IMR-90 (cell line): Measurements from ENCODE around the gene PCDHGA8. TPM values are rescaled to one million over a fixed set of nuclear protein-coding genes. Genes with fewer than 3 reads are reported as not detected.

Experiments
- ATAC-seq: fragments of 200-7000 bp; cut with Tn5 transposase; 2 replicates; pipeline ENCODE4 v1.9.1; 2020; ENCODE audit warnings: low read depth, mild to moderate bottlenecking, moderate library complexity
- BruUV-seq: library from RNA; stranded (reverse); fragments of 400-500 nt; replicated peaks from 2 replicates; lab custom pipeline; 2021; lab: Mats Ljungman, UMichigan
- CTCF ChIA-PET: fragments of 300-600 bp; formaldehyde crosslinking; extraction: SDS; loops from one replicate; lab custom pipeline; 2021; ENCODE audit warnings: antibody characterized with exemption; lab: Yijun Ruan, JAX
- POLR2A ChIA-PET: fragments of 300-600 bp; sonication (Branson Sonifier 250); formaldehyde crosslinking; loops from one replicate; lab custom pipeline; 2022; ENCODE audit warnings: antibody characterized with exemption; ENCODE audit not compliant: unreplicated experiment; lab: Charles Lee
- DNase-seq: peaks from one replicate; pipeline ENCODE4 v3.0.0; 2013
- H2AFZ ChIP-seq: replicated peaks from 2 replicates; pipeline ENCODE3; 2013; ENCODE audit warnings: low read length, mild to moderate bottlenecking; ENCODE audit not compliant: poor library complexity
- H2AK5ac ChIP-seq: 2 replicates; pipeline ENCODE4 v1.6.1; 2013; ENCODE audit warnings: low read depth, low read length, inconsistent platforms
- H2AK9ac ChIP-seq: replicated peaks from 2 replicates; pipeline ENCODE3; 2013; ENCODE audit warnings: mild to moderate bottlenecking, low read depth, low read length, moderate library complexity; ENCODE audit not compliant: poor library complexity
- H2BK120ac ChIP-seq: 2 replicates; pipeline ENCODE4 v1.6.1; 2013; ENCODE audit warnings: low read depth, low read length, inconsistent platforms
- H2BK15ac ChIP-seq: 3 replicates; pipeline ENCODE4 v1.6.1; 2013; ENCODE audit warnings: low read depth, low read length, inconsistent platforms
- H2BK20ac ChIP-seq: 2 replicates; pipeline ENCODE4 v1.6.1; 2013; ENCODE audit warnings: low read depth, mild to moderate bottlenecking, inconsistent platforms, low read length, moderate library complexity
- H2BK5ac ChIP-seq: 2 replicates; pipeline ENCODE4 v1.6.1; 2013; ENCODE audit warnings: mild to moderate bottlenecking, low read depth, low read length, inconsistent platforms; ENCODE audit not compliant: poor library complexity, severe bottlenecking
- H3K14ac ChIP-seq: replicated peaks from 2 replicates; pipeline ENCODE4 v1.6.1; 2013; ENCODE audit warnings: low read depth, low read length, inconsistent platforms
- H3K18ac ChIP-seq: 2 replicates; pipeline ENCODE4 v1.6.1; 2013; ENCODE audit warnings: low read depth, low read length, control low read depth
- H3K23ac ChIP-seq: 2 replicates; pipeline ENCODE4 v1.6.1; 2013; ENCODE audit warnings: low read depth, low read length, inconsistent platforms
- H3K27ac ChIP-seq: 2 replicates; pipeline ENCODE4 v1.5.1; 2013; ENCODE audit warnings: mild to moderate bottlenecking, control low read depth, low read length; ENCODE audit not compliant: insufficient read depth
- H3K27me3 ChIP-seq: 2 replicates; pipeline ENCODE4 v1.6.1; 2013; ENCODE audit warnings: low read length; ENCODE audit not compliant: control insufficient read depth, insufficient read depth
- H3K36me3 ChIP-seq: 2 replicates; pipeline ENCODE4 v1.6.1; 2013; ENCODE audit warnings: low read length, mixed read lengths; ENCODE audit not compliant: control insufficient read depth, insufficient read depth
- H3K4ac ChIP-seq: 2 replicates; pipeline ENCODE4 v1.6.1; 2013; ENCODE audit warnings: low read depth, low read length, inconsistent platforms
- H3K4me1 ChIP-seq: 2 replicates; pipeline ENCODE4 v1.6.1; 2013; ENCODE audit warnings: low read length, mixed read lengths; ENCODE audit not compliant: control insufficient read depth, insufficient read depth
- H3K4me2 ChIP-seq: 2 replicates; pipeline ENCODE4 v1.6.1; 2013; ENCODE audit warnings: low read depth, mild to moderate bottlenecking, control low read depth, low read length, moderate library complexity
- H3K4me3 ChIP-seq: 2 replicates; pipeline ENCODE4 v1.5.1; 2013; ENCODE audit warnings: low read depth, mild to moderate bottlenecking, control low read depth, low read length, moderate library complexity; ENCODE audit not compliant: insufficient read depth
- H3K56ac ChIP-seq: 2 replicates; pipeline ENCODE4 v1.6.1; 2013; ENCODE audit warnings: low read length, inconsistent platforms; ENCODE audit not compliant: insufficient read depth; ENCODE audit errors: extremely low read depth
- H3K79me1 ChIP-seq, 2 experiments: 2 replicates each; pipeline ENCODE4 v1.6.1; 2013; ENCODE audit warnings: low read length in 2 of 2, inconsistent platforms in 1 of 2, low read depth in 1 of 2
- H3K9ac ChIP-seq: 2 replicates; pipeline ENCODE4 v1.6.1; 2013; ENCODE audit warnings: low read depth, low read length, control low read depth
- H3K9me1 ChIP-seq: 2 replicates; pipeline ENCODE4 v1.6.1; 2013; ENCODE audit warnings: low read length, inconsistent platforms; ENCODE audit not compliant: insufficient read depth
- H3K9me3 ChIP-seq: 2 replicates; pipeline ENCODE4 v1.6.1; 2013; ENCODE audit warnings: low read length; ENCODE audit not compliant: control insufficient read depth, insufficient read depth
- H4K20me1 ChIP-seq: 2 replicates; pipeline ENCODE4 v1.6.1; 2013; ENCODE audit warnings: low read length, inconsistent platforms; ENCODE audit not compliant: insufficient read depth
- H4K5ac ChIP-seq: 2 replicates; pipeline ENCODE4 v1.6.1; 2013; ENCODE audit warnings: mild to moderate bottlenecking, low read depth, low read length, control low read depth
- H4K8ac ChIP-seq, 2 experiments: 2 replicates each; pipeline ENCODE4 v1.6.1; 2013; ENCODE audit warnings: low read depth in 2 of 2, low read length in 2 of 2, control low read depth in 1 of 2, inconsistent platforms in 1 of 2
- H4K91ac ChIP-seq: 2 replicates; pipeline ENCODE4 v1.6.1; 2013; ENCODE audit warnings: low read depth, low read length, inconsistent platforms; ENCODE audit not compliant: insufficient read depth
- BHLHE40 ChIP-seq: fragments of 150-350 bp; IDR thresholded peaks from 2 replicates; pipeline ENCODE4 v1.6.1; 2016; ENCODE audit warnings: mild to moderate bottlenecking, low read depth, low read length
- CEBPB ChIP-seq: IDR thresholded peaks from 2 replicates; pipeline ENCODE4 v1.6.1; 2012; ENCODE audit warnings: low read depth, low read length, improper control_type of control experiment
- CHD1 ChIP-seq: IDR thresholded peaks from 2 replicates; pipeline ENCODE4 v1.6.1; 2012; ENCODE audit warnings: low read depth, low read length, improper control_type of control experiment
- ELK1 ChIP-seq: fragments of 150-350 bp; IDR thresholded peaks from 2 replicates; pipeline ENCODE4 v1.6.1; 2016; ENCODE audit warnings: low read depth, mild to moderate bottlenecking, low read length, moderate library complexity, borderline replicate concordance
- FOS ChIP-seq: fragments of 150-350 bp; IDR thresholded peaks from 2 replicates; pipeline ENCODE4 v1.6.1; 2016; ENCODE audit warnings: low read depth, low read length
- MAFK ChIP-seq: IDR thresholded peaks from 2 replicates; pipeline ENCODE4 v1.6.1; 2012; ENCODE audit warnings: low read depth, low read length, improper control_type of control experiment
- MAZ ChIP-seq: IDR thresholded peaks from 2 replicates; pipeline ENCODE4 v1.6.1; 2012; ENCODE audit warnings: low read depth, mild to moderate bottlenecking, low read length, improper control_type of control experiment, moderate library complexity, borderline replicate concordance
- MXI1 ChIP-seq: IDR thresholded peaks from 2 replicates; pipeline ENCODE4 v1.6.1; 2012; ENCODE audit warnings: low read depth, mild to moderate bottlenecking, low read length, moderate library complexity, borderline replicate concordance
- NFE2L2 ChIP-seq: fragments of 150-350 bp; IDR thresholded peaks from 2 replicates; pipeline ENCODE4 v1.6.1; 2016; ENCODE audit warnings: low read depth, mild to moderate bottlenecking, low read length
- POLR2A ChIP-seq: IDR thresholded peaks from 2 replicates; pipeline ENCODE4 v1.6.1; 2012; ENCODE audit warnings: mild to moderate bottlenecking, low read depth, low read length
- RAD21 ChIP-seq: IDR thresholded peaks from 2 replicates; pipeline ENCODE4 v1.6.1; 2012; ENCODE audit warnings: low read length, improper control_type of control experiment
- RCOR1 ChIP-seq: IDR thresholded peaks from 2 replicates; pipeline ENCODE4 v1.6.1; 2012; ENCODE audit warnings: mild to moderate bottlenecking, low read length, improper control_type of control experiment; ENCODE audit not compliant: insufficient replicate concordance
- RFX5 ChIP-seq: IDR thresholded peaks from 2 replicates; pipeline ENCODE4 v1.8.0; 2012; ENCODE audit warnings: low read depth, mild to moderate bottlenecking, low read length, moderate library complexity
- SMC3 ChIP-seq: fragments of 150-350 bp; IDR thresholded peaks from 2 replicates; pipeline ENCODE4 v1.6.1; 2016; ENCODE audit warnings: low read depth, mild to moderate bottlenecking, antibody characterized with exemption, low read length, moderate library complexity
- USF2 ChIP-seq: fragments of 150-350 bp; IDR thresholded peaks from 2 replicates; pipeline ENCODE4 v1.6.1; 2017; ENCODE audit warnings: mild to moderate bottlenecking, antibody characterized with exemption, low read length, low read depth
- WGBS, 2 experiments: methylation state at CpG; one replicate each; pipeline versions ENCODE4 v1.1.5 to v1.1.7; 2013; ENCODE audit warnings: missing lambda C conversion rate in 2 of 2; ENCODE audit not compliant: insufficient read length in 1 of 2; ENCODE audit errors: extremely low coverage in 2 of 2; 5-methylcytosine and 5-hydroxymethylcytosine counted together
- dilution Hi-C: fragments of 300-500 bp; cut with HindIII; formaldehyde crosslinking; loops from one replicate; pipeline ENCODE4 v1.14.3; 2018; ENCODE audit warnings: low sequenced_read_pairs; ENCODE audit not compliant: unreplicated experiment
- in situ Hi-C: fragments of 300-500 bp; cut with MboI; formaldehyde crosslinking; loops from 3 replicates; pipeline ENCODE4 v1.14.3; 2019; ENCODE audit warnings: low sequenced_read_pairs, inconsistent platforms, mixed read lengths
- intact Hi-C: fragments of 100-400 bp; cut with micrococcal nuclease; formaldehyde crosslinking; loops from 2 replicates; pipeline ENCODE4 v1.10.0; 2022
- polyA plus RNA-seq, 3 experiments: library from polyadenylated mRNA; depleted of rRNA; stranded (reverse); fragments of >200 nt; gene quantifications; 2 replicates each; pipeline ENCODE4 v1.2.3, GENCODE V29; 2012; ENCODE audit warnings: low replicate concordance in 1 of 3
- total RNA-seq: library from RNA; depleted of rRNA; stranded (reverse); fragments of >200 nt; gene quantifications from 2 replicates; pipeline ENCODE4 v1.2.3, GENCODE V29; 2012
- TF ChIP-seq, protein P1 (sequence below): conservative IDR thresholded peaks from 2 replicates; pipeline ENCODE4 v1.5.1; 2012; ENCODE audit warnings: mild to moderate bottlenecking, low read depth, low read length, improper control_type of control experiment

Gene PCDHGA8
- total and polyA plus RNA-seq, 2 of the 4 experiments (the other 2 are of a cell fraction), result 0.89 to 2.0 TPM

DNA sequence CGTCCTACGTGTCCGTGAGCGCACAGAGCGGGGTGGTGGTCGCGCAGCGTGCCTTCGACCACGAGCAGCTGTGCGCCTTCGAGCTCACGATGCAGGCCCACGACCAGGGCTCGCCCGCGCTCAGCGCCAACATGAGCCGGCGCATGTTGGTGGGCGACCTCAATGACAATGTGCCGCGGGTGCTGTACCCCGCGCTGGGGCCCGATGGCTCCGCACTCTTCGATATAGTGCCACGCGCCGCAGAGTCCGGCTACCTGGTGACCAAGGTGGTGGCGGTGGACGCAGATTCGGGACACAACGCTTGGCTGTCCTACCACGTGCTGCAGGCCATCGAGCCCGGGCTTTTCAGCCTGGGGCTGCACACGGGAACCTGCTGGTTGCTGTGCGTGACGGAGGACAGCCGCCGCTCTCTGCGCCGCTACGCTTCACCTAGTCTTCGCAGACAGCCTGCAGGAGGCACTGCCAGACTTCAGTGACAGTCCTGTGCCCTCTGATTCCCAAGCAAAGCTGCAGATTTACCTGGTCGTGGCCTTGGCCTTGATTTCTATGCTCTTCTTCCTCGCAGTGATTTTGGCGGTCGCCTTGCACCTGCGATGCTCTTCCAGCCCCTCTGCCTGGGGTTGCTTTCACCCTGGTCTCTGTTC, 35.5 kb downstream of the PCDHGA8 start:
- H4K91ac ChIP-seq, result no peak overlapping the region
- H2BK120ac ChIP-seq, result no peak overlapping the region
- no peaks in the 10 kb centered on the region for H4K20me1 ChIP-seq
- intact Hi-C loops (no loop called here), in situ Hi-C loops (no loop called here), dilution Hi-C loops (no loop called here)
- H3K4me1 ChIP-seq, result no peaks in the 10 kb centered on the region
- no peak overlapping the region for H2BK15ac ChIP-seq
- CTCF ChIA-PET, result interaction anchor here (1.0 kb wide), 1 partner anchor 9 kb away, joined by 3 read pairs; no protein-coding TSS in a partner anchor
- H3K9me1 ChIP-seq, result no peaks in the 10 kb centered on the region
- no peak overlapping the region for H3K18ac ChIP-seq
- H2AK9ac ChIP-seq, result peak overlapping the region; percentile 5
- no peak overlapping the region for H2BK20ac ChIP-seq
- H3K27ac ChIP-seq, result no peak overlapping the region
- 63% methylated on average over 41 of the region's 53 CpGs; no CpG with 5 or more reads in 1 of the 2 experiments for WGBS, 2 experiments
- peaks cover 25% of the 10 kb centered on the region for H3K36me3 ChIP-seq
- no peak overlapping the region for H3K4me2 ChIP-seq
- POLR2A ChIA-PET, result no interaction called here
- TF ChIP-seq RFX5 (no peak), MAZ (no peak), RCOR1 (no peak), FOS (no peak), ELK1 (no peak), SMC3 (no peak), NFE2L2 (no peak), MAFK (no peak), CHD1 (no peak), CEBPB (no peak), USF2 (no peak), MXI1 (no peak), POLR2A (no peak), RAD21 (no peak), BHLHE40 (no peak)
- TF ChIP-seq, protein P1, sequence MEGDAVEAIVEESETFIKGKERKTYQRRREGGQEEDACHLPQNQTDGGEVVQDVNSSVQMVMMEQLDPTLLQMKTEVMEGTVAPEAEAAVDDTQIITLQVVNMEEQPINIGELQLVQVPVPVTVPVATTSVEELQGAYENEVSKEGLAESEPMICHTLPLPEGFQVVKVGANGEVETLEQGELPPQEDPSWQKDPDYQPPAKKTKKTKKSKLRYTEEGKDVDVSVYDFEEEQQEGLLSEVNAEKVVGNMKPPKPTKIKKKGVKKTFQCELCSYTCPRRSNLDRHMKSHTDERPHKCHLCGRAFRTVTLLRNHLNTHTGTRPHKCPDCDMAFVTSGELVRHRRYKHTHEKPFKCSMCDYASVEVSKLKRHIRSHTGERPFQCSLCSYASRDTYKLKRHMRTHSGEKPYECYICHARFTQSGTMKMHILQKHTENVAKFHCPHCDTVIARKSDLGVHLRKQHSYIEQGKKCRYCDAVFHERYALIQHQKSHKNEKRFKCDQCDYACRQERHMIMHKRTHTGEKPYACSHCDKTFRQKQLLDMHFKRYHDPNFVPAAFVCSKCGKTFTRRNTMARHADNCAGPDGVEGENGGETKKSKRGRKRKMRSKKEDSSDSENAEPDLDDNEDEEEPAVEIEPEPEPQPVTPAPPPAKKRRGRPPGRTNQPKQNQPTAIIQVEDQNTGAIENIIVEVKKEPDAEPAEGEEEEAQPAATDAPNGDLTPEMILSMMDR, result no peak
- DNase-seq, result no peak
- no peaks in the 10 kb centered on the region for H3K27me3 ChIP-seq
- no peak overlapping the region for H3K14ac ChIP-seq
- H2BK5ac ChIP-seq, result no peak overlapping the region
- H3K4ac ChIP-seq, result no peak overlapping the region
- no peak overlapping the region for H4K8ac ChIP-seq
- H2AK5ac ChIP-seq, result no peak overlapping the region
- H3K23ac ChIP-seq, result no peak overlapping the region
- H4K5ac ChIP-seq, result no peak overlapping the region
- ATAC-seq, result no peak
- H3K9ac ChIP-seq, result no peak overlapping the region
- peaks cover 9 to 21% of the 10 kb centered on the region in 2 experiments; a peak in 2 of 4 replicates for H3K79me1 ChIP-seq
- no peak overlapping the region for H2AFZ ChIP-seq
- BruUV-seq, result no TSS peak
- H3K56ac ChIP-seq, result no peak overlapping the region
- no peak overlapping the region for H3K4me3 ChIP-seq
- peaks cover 47% of the 10 kb centered on the region; the same call in 1 of the 2 replicates for H3K9me3 ChIP-seq
